Measurements from ENCODE around the gene CABLES1.
"Not testable (repeated sequence)": the region's sequence is repeated elsewhere in the genome, so short reads cannot be mapped to it uniquely, and the experiment has no call there.

The CABLES1 gene

GRCh38 chr18:23272498-23273232, 137.4 kb downstream of the CABLES1 start:
- DNase-seq: no peak

- no peak for DNase-seq
These were observed 138.2 kb downstream of the CABLES1 start for GRCh38 chr18:23273443-23273966.

- DNase-seq: no peak
These were observed 139.6 kb downstream of the CABLES1 start for GRCh38 chr18:23274638-23275482.

GRCh38 chr18:23276451-23276850, 141.2 kb downstream of the CABLES1 start:
- DNase-seq: no peak

GRCh38 chr18:23277399-23277798, 142.1 kb downstream of the CABLES1 start:
- DNase-seq: no peak

GRCh38 chr18:23279931-23280330, 144.6 kb downstream of the CABLES1 start:
- DNase-seq: no peak

- no peak for DNase-seq
These were observed 145.6 kb downstream of the CABLES1 start for GRCh38 chr18:23280844-23281243.

- DNase-seq: no peak
These were observed 146.5 kb downstream of the CABLES1 start for GRCh38 chr18:23281626-23282436.

- no peak for DNase-seq
These were observed 147.1 kb downstream of the CABLES1 start for GRCh38 chr18:23282437-23282781.

- DNase-seq: no peak
These were observed 148.7 kb downstream of the CABLES1 start for GRCh38 chr18:23283916-23284430.

- DNase-seq: no peak
These were observed 149.3 kb downstream of the CABLES1 start for GRCh38 chr18:23284629-23285028.

- DNase-seq: not testable (repeated sequence)
These were observed 150.3 kb downstream of the CABLES1 start for GRCh38 chr18:23285581-23285980.

GRCh38 chr18:23291456-23292205, 156.3 kb downstream of the CABLES1 start:
- DNase-seq: no peak

GRCh38 chr18:23300231-23300805, 165.0 kb downstream of the CABLES1 start:
- DNase-seq: no peak

GRCh38 chr18:23301972-23302371, 166.7 kb downstream of the CABLES1 start:
- DNase-seq: no peak

- DNase-seq: no peak
These were observed 167.2 kb downstream of the CABLES1 start for GRCh38 chr18:23302511-23302850.

- DNase-seq: no peak
These were observed 167.7 kb downstream of the CABLES1 start for GRCh38 chr18:23302851-23303527.

GRCh38 chr18:23306822-23307221, 171.5 kb downstream of the CABLES1 start:
- DNase-seq: peak; percentile 37

- DNase-seq: peak; percentile 10
These were observed 172.4 kb downstream of the CABLES1 start for GRCh38 chr18:23307567-23308295.
